ENCODE measurements around the gene SGSM2.
"Not testable (repeated sequence)": the region's sequence is repeated elsewhere in the genome, so short reads cannot be mapped to it uniquely, and the experiment has no call there.

SGSM2 gene

DNA sequence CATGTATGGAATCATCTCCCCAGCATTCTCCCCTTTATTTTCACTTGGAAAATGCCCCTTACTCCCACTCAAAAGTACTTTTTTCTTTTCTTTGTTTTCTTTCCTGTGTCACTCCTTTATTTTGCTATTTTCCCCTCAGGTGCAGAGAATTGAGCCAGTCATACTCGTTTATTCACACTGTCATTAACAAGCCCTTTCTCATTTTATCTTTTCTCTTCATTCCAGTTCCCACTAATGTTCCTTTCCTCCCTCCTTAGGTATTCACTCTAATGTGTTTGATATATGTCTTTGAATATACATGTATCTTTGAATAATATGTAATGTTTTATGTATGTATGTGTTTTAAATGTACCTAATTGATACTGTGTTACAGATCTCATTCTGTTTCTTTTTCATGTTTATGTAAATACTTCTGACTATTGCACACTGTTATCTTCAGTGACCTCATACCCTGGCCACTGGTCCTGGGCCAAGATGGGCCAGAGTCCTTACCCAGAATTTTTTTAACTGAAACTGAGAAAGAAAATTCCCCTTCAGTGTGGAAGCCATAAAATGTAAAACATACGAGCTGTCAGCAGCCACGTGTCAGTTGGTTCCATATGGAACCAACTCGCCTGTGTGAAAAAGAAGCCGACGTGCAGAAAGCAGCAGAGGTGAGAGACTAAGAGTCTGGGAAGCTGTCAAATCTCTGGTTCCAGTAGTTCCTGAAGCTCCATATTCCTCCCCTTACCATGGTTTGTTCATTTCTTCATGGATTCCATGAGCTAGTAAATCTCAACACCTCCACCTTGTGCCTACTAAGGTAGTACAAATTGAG, 27.8 kb upstream of the SGSM2 start:
- DNase-seq (ENCODE audit: low spot score in 2 of 2) (no peak), ATAC-seq (replicated peaks; ENCODE audit: extremely low read depth, poor library complexity, severe bottlenecking) (no peak)
- H3K4me3 Mint-ChIP-seq = no peak overlapping the region
- peaks cover 22% of the 10 kb centered on the region for H3K4me1 Mint-ChIP-seq
- H3K27ac Mint-ChIP-seq (ENCODE audit: low read depth) = no peak overlapping the region
- no peaks in the 10 kb centered on the region for H3K27me3 Mint-ChIP-seq
- H3K36me3 Mint-ChIP-seq (ENCODE audit: insufficient read depth) = peaks cover 2% of the 10 kb centered on the region
- no peaks in the 10 kb centered on the region for H3K9me3 Mint-ChIP-seq

- H3K36me3 Mint-ChIP-seq (ENCODE audit: insufficient read depth) = peaks cover 2% of the 10 kb centered on the region
- no peaks in the 10 kb centered on the region for H3K27me3 Mint-ChIP-seq
- no peak overlapping the region for H3K27ac Mint-ChIP-seq (ENCODE audit: low read depth)
- H3K9me3 Mint-ChIP-seq = no peaks in the 10 kb centered on the region
- peaks cover 5% of the 10 kb centered on the region for H3K4me1 Mint-ChIP-seq
- no peak overlapping the region for H3K4me3 Mint-ChIP-seq
- DNase-seq (ENCODE audit: low spot score in 2 of 2) (no peak), ATAC-seq (replicated peaks; ENCODE audit: extremely low read depth, poor library complexity, severe bottlenecking) (no peak)
These were observed 24.6 kb upstream of the SGSM2 start for GRCh38 chr17:2312736-2313135.

DNA sequence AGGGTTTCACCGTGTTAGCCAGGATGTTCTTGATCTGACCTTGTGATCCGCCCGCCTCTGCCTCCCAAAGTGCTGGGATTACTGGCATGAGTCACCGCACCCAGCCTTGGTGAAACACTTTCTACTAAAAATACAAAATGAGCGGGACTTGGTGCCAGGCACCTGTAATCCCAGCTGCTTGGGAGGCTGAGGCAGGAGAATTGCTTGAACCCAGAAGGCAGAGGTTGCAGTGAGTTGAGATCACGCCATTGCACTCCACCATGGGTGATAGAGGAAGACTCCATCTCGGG, 20.4 kb upstream of the SGSM2 start:
- H3K27me3 Mint-ChIP-seq; H3K36me3 Mint-ChIP-seq (ENCODE audit: insufficient read depth); H3K4me3 Mint-ChIP-seq; H3K9me3 Mint-ChIP-seq; ATAC-seq (replicated peaks; ENCODE audit: extremely low read depth, poor library complexity, severe bottlenecking); H3K27ac Mint-ChIP-seq (ENCODE audit: low read depth); H3K4me1 Mint-ChIP-seq; DNase-seq (ENCODE audit: low spot score in 2 of 2): not testable (repeated sequence)

GRCh38 chr17:2317796-2318195, 19.5 kb upstream of the SGSM2 start:
- no peak for DNase-seq (ENCODE audit: low spot score in 2 of 2)
- Mint-ChIP-seq H3K4me3 (no peak overlapping the region), H3K36me3 (ENCODE audit: insufficient read depth) (peaks cover 10% of the 10 kb centered on the region), H3K27ac (ENCODE audit: low read depth) (no peak overlapping the region), H3K27me3 (no peaks in the 10 kb centered on the region), H3K9me3 (no peaks in the 10 kb centered on the region), H3K4me1 (no peaks in the 10 kb centered on the region)
- ATAC-seq (replicated peaks; ENCODE audit: extremely low read depth, poor library complexity, severe bottlenecking) = no peak

DNA sequence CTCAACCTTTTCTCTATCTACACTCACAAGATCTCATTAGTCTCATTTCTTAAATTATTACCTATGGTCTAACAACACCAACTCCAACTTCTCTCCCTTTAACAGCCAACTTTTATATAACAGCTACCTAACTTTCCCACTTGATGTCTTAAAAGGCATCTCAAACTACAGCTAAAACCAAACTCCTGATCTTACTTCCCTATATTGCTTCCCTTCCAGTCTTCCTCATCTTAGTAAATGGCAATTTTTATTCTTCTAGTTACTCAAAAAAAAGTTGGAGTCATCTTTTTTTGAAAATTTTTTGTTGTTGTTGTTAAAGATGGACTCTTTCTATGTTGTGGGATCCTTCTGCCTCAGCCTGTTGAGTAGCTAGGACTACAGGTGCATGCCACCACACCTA, 18.2 kb upstream of the SGSM2 start:
- Mint-ChIP-seq H3K27me3 (no peaks in the 10 kb centered on the region), H3K4me1 (no peaks in the 10 kb centered on the region), H3K9me3 (no peaks in the 10 kb centered on the region), H3K4me3 (no peak overlapping the region), H3K36me3 (ENCODE audit: insufficient read depth) (peaks cover 19% of the 10 kb centered on the region), H3K27ac (ENCODE audit: low read depth) (no peak overlapping the region)
- DNase-seq (ENCODE audit: low spot score in 2 of 2) (no peak), ATAC-seq (replicated peaks; ENCODE audit: extremely low read depth, poor library complexity, severe bottlenecking) (no peak)

- Mint-ChIP-seq H3K4me3 (no peak overlapping the region), H3K27ac (ENCODE audit: low read depth) (no peak overlapping the region), H3K4me1 (no peaks in the 10 kb centered on the region), H3K36me3 (ENCODE audit: insufficient read depth) (peaks cover 36% of the 10 kb centered on the region), H3K27me3 (no peaks in the 10 kb centered on the region), H3K9me3 (no peaks in the 10 kb centered on the region)
- ATAC-seq (replicated peaks; ENCODE audit: extremely low read depth, poor library complexity, severe bottlenecking) (no peak), DNase-seq (ENCODE audit: low spot score in 2 of 2) (no peak)
These were observed 15.9 kb upstream of the SGSM2 start for GRCh38 chr17:2321399-2321798.

GRCh38 chr17:2323629-2324314, 13.5 kb upstream of the SGSM2 start:
- no peak overlapping the region for H3K4me3 Mint-ChIP-seq
- H3K27me3 Mint-ChIP-seq = no peaks in the 10 kb centered on the region
- ATAC-seq (replicated peaks; ENCODE audit: extremely low read depth, poor library complexity, severe bottlenecking) = no peak
- no peaks in the 10 kb centered on the region for H3K9me3 Mint-ChIP-seq
- no peaks in the 10 kb centered on the region for H3K4me1 Mint-ChIP-seq
- no peak overlapping the region for H3K27ac Mint-ChIP-seq (ENCODE audit: low read depth)
- peaks cover 48% of the 10 kb centered on the region for H3K36me3 Mint-ChIP-seq (ENCODE audit: insufficient read depth)
- DNase-seq (ENCODE audit: low spot score in 2 of 2) = no peak

DNA sequence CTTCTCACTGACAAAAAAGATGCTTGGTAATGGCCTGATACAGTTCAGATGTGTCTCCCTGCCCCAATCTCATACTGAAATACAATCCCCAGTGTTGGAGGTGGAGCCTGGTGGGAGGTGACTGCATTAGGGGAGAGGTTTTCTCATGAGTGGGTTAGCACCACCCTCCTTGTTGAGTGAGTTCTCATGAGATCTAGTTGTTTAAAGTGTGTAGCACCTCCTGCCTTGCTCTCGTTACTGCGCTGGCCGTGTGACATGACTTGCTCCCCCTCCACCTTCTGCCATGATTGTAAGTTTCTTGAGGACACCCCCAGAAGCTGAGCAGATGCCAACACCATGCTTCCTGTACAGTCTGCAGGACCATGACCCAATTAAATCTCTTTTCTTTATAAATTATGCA, 6.0 kb upstream of the SGSM2 start:
- no peak for DNase-seq (ENCODE audit: low spot score in 2 of 2)
- ATAC-seq (replicated peaks; ENCODE audit: extremely low read depth, poor library complexity, severe bottlenecking) = no peak
- no peak overlapping the region for H3K4me3 Mint-ChIP-seq
- peaks cover 44% of the 10 kb centered on the region for H3K36me3 Mint-ChIP-seq (ENCODE audit: insufficient read depth)
- peaks cover 13% of the 10 kb centered on the region for H3K4me1 Mint-ChIP-seq
- H3K27me3 Mint-ChIP-seq = no peaks in the 10 kb centered on the region
- H3K9me3 Mint-ChIP-seq = no peaks in the 10 kb centered on the region
- no peak overlapping the region for H3K27ac Mint-ChIP-seq (ENCODE audit: low read depth)

DNA sequence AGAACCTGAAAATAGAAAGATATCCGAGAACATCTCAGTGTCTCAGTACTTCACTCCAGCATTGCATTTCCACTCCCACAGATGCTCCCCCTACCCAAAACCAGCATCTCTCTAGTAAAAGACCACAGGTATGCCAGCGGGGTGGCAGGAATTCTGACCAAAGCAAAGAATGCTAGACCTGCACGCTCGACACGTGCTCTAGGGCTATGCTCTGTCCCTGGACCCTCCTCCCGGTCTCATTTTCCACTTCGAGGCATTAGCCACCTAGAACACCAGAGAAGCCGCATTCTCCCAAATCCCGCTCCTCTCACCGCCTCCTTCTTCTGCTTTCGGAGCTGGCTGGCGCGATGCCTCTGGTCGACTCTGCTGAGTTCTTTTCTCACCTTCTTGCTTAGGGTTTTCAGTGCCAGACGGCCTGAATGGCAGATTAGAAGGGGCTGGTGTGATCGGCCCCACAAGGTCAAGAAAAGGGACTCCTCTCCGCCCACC, 1.5 kb upstream of the SGSM2 start:
- no peaks in the 10 kb centered on the region for H3K9me3 Mint-ChIP-seq

GRCh38 chr17:2336215-2336851, 968 bp upstream of the SGSM2 start, which contains the start of gene TSR1:
Gene TSR1 (minus strand): TSS chr17:2336457. CDS start chr17:2336427, 30 bp downstream.
- Mint-ChIP-seq H3K36me3 (ENCODE audit: insufficient read depth) (peaks cover 15% of the 10 kb centered on the region), H3K27me3 (no peaks in the 10 kb centered on the region), H3K4me1 (peaks cover 16% of the 10 kb centered on the region), H3K9me3 (no peaks in the 10 kb centered on the region), H3K27ac (ENCODE audit: low read depth) (peak within 1 kb of the TSS; percentile 97), H3K4me3 (peak within 1 kb of the TSS; percentile 98)
- DNase-seq (ENCODE audit: low spot score in 2 of 2) = peak; percentile 70 to 77
- peak; percentile 85 for ATAC-seq (replicated peaks; ENCODE audit: extremely low read depth, poor library complexity, severe bottlenecking)

More for the DNA sequence above, 1.5 kb upstream of the SGSM2 start:
- Mint-ChIP-seq H3K4me1 (peaks cover 16% of the 10 kb centered on the region), H3K36me3 (ENCODE audit: insufficient read depth) (peaks cover 19% of the 10 kb centered on the region), H3K4me3 (peak overlapping the region; percentile 98), H3K27ac (ENCODE audit: low read depth) (peak overlapping the region; percentile 97), H3K27me3 (no peaks in the 10 kb centered on the region)
- ATAC-seq (replicated peaks; ENCODE audit: extremely low read depth, poor library complexity, severe bottlenecking) (no peak), DNase-seq (ENCODE audit: low spot score in 2 of 2) (no peak)

DNA sequence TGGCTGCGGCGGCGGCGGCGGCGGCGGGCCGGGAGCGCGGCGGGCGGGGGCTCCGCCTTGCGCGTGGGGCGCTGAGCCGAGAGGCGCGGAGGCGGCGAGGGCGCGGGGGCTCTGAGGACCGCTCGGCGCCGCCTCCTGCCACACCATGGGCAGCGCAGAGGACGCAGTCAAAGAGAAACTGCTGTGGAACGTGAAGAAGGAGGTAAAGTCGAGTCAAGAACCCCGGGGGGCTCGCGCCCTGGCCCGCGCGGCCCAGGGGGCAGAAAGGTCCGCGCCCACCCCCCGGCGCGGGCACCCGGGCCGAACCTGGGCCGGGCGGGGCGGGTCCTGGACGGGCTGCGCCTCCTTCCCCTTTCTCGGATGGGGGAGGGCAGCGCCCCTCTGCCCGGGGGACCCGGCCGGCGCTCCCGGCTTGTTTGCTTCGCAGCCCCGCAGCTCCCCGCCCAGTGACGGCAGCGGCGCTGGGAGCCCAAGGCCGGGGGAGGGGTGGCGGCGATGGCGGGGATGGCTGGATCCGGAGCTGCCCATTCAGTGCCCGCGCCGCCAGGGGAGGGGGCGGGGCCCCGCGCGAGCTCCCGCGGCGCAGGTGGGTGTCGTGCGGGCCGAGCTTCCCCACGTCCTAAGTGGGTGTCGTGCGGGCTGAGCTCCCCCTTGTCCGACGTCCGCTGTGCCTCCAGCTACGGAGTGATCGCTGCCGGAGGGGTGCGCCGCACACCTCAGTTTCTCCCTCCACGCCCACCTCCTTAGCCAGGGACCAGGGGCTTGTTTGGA, 428 bp downstream of the SGSM2 start:
- H3K27me3 Mint-ChIP-seq = no peaks in the 10 kb centered on the region
- DNase-seq (ENCODE audit: low spot score in 2 of 2) (peak in 1 of 2 donors; percentile 27), ATAC-seq (replicated peaks; ENCODE audit: extremely low read depth, poor library complexity, severe bottlenecking) (peak; percentile 7)
- no peak overlapping the region for H3K27ac Mint-ChIP-seq (ENCODE audit: low read depth)
- H3K36me3 Mint-ChIP-seq (ENCODE audit: insufficient read depth) = peaks cover 18% of the 10 kb centered on the region
- H3K4me1 Mint-ChIP-seq = peaks cover 17% of the 10 kb centered on the region
- peak overlapping the region; percentile 98 for H3K4me3 Mint-ChIP-seq
- no peaks in the 10 kb centered on the region for H3K9me3 Mint-ChIP-seq

- peaks cover 21% of the 10 kb centered on the region for H3K4me1 Mint-ChIP-seq
- H3K36me3 Mint-ChIP-seq (ENCODE audit: insufficient read depth) = peaks cover 20% of the 10 kb centered on the region
- H3K27me3 Mint-ChIP-seq = no peaks in the 10 kb centered on the region
- H3K9me3 Mint-ChIP-seq = no peaks in the 10 kb centered on the region
- peak overlapping the region; percentile 83 for H3K4me3 Mint-ChIP-seq
- peak overlapping the region; percentile 32 for H3K27ac Mint-ChIP-seq (ENCODE audit: low read depth)
- DNase-seq (ENCODE audit: low spot score in 2 of 2) = no peak
- no peak for ATAC-seq (replicated peaks; ENCODE audit: extremely low read depth, poor library complexity, severe bottlenecking)
These were observed 985 bp downstream of the SGSM2 start for GRCh38 chr17:2338315-2338657.
